ENCODE measurements around the gene SLC66A2.

GRCh38 chr18:79937103-79937860, 14.2 kb downstream of the SLC66A2 start:
- TF ChIP-seq CTCF (IDR thresholded peaks at IDR 0.05) (no peak), POLR2A (IDR thresholded peaks at IDR 0.05) (no peak)

Measured in lower leg skin (tissue), 3 donors.